HG02885 (cell line): Measurements from ENCODE around the gene ARHGAP24.
"Not testable (repeated sequence)": the region's sequence is repeated elsewhere in the genome, so short reads cannot be mapped to it uniquely, and the experiment has no call there.

Source experiments
- ATAC-seq: cut with Tn5 transposase; IDR thresholded peaks from one replicate; pipeline ENCODE4 v1.9.1; 2021; ENCODE audit warnings: mild to moderate bottlenecking; ENCODE audit not compliant: unreplicated experiment, poor library complexity

Gene ARHGAP24

GRCh38 chr4:85965529-85965928 lies 490.6 kb downstream of the ARHGAP24 start:
- ATAC-seq: no peak

- ATAC-seq: no peak
Observed at GRCh38 chr4:85966373-85966772, 491.4 kb downstream of the ARHGAP24 start.

GRCh38 chr4:85967872-85968271 lies 492.9 kb downstream of the ARHGAP24 start:
- ATAC-seq: no peak

- ATAC-seq: peak; percentile 89
Observed at GRCh38 chr4:85968945-85969819, 494.2 kb downstream of the ARHGAP24 start.

- no peak for ATAC-seq
Observed at GRCh38 chr4:85970535-85970934, 495.6 kb downstream of the ARHGAP24 start.

DNA sequence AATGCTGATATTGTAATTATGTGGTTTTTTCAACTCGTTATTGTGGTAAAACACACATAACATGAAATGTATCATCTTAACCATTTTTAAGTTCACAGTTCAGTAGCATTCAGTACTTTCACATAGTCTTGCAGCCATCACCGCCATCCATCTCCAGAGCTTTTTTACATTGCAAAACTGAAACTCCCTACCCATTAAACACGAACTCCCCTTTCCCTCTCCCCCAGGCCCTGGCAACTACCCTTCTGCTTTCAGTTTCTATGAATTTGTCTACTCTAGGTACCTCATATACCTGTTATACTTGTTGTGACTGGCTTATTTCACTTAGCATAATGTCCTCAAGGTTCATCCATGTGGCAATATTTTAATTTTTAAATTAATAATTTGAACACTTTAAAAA lies 504.3 kb downstream of the ARHGAP24 start:
- ATAC-seq: peak; percentile 76

GRCh38 chr4:85986266-85986665 lies 511.3 kb downstream of the ARHGAP24 start:
- no peak for ATAC-seq

- ATAC-seq: no peak
Observed at GRCh38 chr4:85993641-85994040, 518.7 kb downstream of the ARHGAP24 start.

DNA sequence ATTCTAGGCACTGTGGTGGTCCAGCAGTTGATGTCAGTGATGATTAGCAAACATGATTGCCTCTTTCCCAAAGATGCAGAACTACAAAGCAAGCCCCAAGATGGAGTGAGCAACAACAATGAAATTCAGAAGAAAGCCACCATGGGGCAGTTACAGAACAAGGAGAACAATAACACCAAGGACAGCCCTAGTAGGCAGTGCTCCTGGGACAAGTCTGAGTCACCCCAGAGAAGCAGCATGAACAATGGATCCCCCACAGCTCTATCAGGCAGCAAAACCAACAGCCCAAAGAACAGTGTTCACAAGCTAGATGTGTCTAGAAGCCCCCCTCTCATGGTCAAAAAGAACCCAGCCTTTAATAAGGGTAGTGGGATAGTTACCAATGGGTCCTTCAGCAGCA lies 519.6 kb downstream of the ARHGAP24 start:
- no peak for ATAC-seq

GRCh38 chr4:85995361-85995760 lies 520.4 kb downstream of the ARHGAP24 start:
- ATAC-seq: peak; percentile 71

- ATAC-seq: no peak
Observed at GRCh38 chr4:86001591-86001990, 526.6 kb downstream of the ARHGAP24 start.

GRCh38 chr4:86004030-86004429 lies 529.1 kb downstream of the ARHGAP24 start:
- ATAC-seq: no peak

- no peak for ATAC-seq
Observed at GRCh38 chr4:86006057-86006456, 531.1 kb downstream of the ARHGAP24 start.

GRCh38 chr4:86007042-86007441 lies 532.1 kb downstream of the ARHGAP24 start:
- ATAC-seq: no peak

DNA sequence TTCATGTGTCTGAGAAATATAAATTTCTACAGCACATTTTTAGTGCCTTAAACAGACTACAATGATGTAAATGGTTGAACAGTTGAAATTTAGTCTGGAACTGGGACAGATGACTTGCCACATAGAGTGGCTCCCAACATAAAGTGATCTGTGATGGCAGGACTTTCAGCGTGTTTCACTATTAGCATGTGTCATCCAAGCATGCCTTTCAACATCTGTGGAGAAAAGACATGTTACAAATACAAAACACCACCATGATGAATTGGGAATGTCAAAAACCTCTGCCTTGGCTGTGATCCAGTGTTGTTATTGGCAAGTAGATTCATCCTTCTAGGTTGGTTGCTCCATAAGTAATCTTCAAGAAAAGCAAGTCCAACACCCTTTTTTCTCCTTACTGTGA lies 536.2 kb downstream of the ARHGAP24 start:
- ATAC-seq: no peak

DNA sequence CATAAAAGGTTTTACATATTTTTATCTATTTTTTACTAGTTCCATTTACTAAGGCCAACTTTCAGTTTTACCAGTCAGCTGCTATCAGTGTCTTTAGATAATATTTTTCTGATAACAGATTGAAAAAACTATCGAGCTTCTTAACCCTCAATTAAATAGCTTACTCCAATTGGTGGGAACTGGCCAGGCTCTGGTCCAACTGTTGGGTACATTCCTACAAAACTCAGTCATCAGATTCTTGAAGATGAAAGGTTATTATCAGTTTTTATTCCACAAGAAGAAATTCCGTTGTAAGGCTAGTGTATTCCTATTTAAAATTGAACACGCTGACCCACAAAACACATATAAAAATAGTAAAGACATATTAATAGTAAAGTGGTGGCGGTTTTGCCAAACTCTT lies 538.7 kb downstream of the ARHGAP24 start:
- ATAC-seq: no peak

DNA sequence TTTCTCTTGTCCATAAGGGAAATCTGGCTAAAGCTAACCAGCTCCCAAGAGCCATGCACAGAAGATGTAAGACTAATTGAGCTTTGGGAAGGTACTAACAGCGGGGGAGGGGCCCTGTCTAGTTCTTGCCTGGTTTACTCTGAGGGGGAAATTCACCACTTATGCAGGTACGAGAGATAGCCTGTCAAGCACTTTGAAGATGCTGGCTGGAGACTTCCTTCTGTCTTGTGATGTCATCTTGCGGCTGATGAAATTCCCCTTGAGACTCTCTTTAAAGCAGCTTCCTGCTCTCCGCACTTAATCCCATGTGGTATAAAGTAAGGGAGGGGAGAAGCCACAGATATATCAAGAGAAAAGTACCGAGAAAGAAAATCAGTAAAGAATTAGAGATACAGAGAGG lies 539.6 kb downstream of the ARHGAP24 start:
- peak; percentile 96 for ATAC-seq

DNA sequence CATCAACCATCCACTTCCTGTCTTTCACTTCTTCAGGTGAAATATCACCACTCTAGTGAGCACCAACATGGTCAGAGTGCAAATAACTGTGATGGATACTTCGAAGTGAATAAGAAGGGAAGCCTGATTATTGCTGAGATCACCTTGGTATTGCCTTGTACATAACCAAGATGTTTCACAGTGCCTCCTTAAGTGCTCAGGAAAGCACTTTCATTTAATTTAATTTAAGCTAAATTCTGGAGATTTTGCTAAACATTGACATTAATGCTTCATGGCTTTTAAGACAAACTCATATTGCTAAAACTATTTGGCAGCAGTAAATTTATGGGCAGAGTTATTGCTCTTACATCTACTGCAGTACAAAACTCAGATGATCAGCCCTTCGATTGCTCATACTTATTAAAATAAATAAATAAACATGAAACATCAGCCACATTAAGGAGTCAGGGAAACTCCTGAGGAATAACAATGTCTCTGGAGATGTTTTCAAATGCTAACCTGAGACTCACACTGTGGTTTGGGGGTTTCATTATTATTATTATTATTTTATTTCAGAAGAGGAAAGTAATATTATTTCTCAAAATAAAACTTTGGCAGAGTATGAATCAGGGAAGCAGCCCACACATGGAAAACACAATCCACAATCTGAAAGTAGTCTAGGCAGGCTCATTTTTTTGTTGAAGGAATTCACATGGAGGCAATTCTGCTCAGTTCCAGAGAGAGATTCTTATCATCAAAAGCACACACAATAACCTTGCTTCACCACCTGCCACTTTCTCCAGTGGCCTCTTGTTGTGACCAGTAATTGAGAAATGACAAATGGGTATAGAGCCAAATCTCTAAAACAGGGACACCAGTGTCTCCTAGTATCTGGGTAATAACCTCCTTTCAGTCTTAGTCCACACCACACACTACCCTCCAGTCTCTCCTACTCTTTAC lies 540.7 kb downstream of the ARHGAP24 start:
- no peak for ATAC-seq

GRCh38 chr4:86019362-86019761 lies 544.4 kb downstream of the ARHGAP24 start:
- no peak for ATAC-seq

- ATAC-seq: no peak
Observed at GRCh38 chr4:86019906-86020305, 545.0 kb downstream of the ARHGAP24 start.

DNA sequence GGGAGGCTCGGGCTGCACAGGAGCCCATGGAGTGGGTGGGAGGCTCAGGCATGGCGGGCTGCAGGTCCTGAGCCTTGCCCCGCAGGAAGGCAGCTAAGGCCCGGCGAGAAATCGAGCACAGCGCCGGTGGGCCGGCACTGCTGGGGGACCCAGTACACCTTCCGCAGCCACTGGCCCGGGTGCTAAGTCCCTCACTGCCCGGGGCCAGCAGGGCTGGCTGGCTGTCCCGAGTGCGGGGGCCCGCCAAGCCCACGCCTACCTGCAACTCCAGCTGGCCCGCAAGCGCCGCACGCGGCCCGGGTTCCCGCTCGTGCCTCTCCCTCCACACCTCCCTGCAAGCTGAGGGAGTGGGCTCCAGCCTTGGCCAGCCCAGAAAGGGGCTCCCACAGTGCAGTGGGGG lies 546.7 kb downstream of the ARHGAP24 start:
- not testable (repeated sequence) for ATAC-seq
